BLaER1 treated with 17β-estradiol and CSF1 and Interleukin-3, amounts not matched to agents 10 nM and 100 nM (cell line): ENCODE data around the gene RBM14.

Experiments
- H3K27ac ChIP-seq, 11 experiments: shearing (Covaris generic); formaldehyde crosslinking; 2 replicates each; pipeline ENCODE4 v1.8.1; 2022
- H3K27me3 ChIP-seq, 11 experiments: shearing (Covaris generic); formaldehyde crosslinking; 2 replicates each; pipeline ENCODE4 v1.8.1; 2022
- H3K36me3 ChIP-seq, 11 experiments: shearing (Covaris generic); formaldehyde crosslinking; 2 replicates each; pipeline ENCODE4 v1.8.1; 2022
- H3K4me1 ChIP-seq, 10 experiments: shearing (Covaris generic); formaldehyde crosslinking; 2 replicates each; pipeline ENCODE4 v1.8.1; 2022
- H3K4me2 ChIP-seq, 11 experiments: shearing (Covaris generic); formaldehyde crosslinking; 2 replicates each; pipeline ENCODE4 v1.8.1; 2022
- H3K4me3 ChIP-seq, 10 experiments: shearing (Covaris generic); formaldehyde crosslinking; 2 replicates each; pipeline ENCODE4 v1.8.1; 2022
- H3K9ac ChIP-seq, 11 experiments: shearing (Covaris generic); formaldehyde crosslinking; 2 replicates each; pipeline ENCODE4 v1.8.1; 2022
- H3K9me3 ChIP-seq, 11 experiments: shearing (Covaris generic); formaldehyde crosslinking; replicated peaks in 1 of 11; 2 replicates each; pipeline ENCODE4 v1.8.1; 2022
- H4K20me1 ChIP-seq, 11 experiments: shearing (Covaris generic); formaldehyde crosslinking; 2 replicates each; pipeline ENCODE4 v1.8.1; 2022
- Cebpa-rat ChIP-seq, 11 experiments: shearing (Covaris generic); IDR thresholded peaks; 2 replicates each; pipeline ENCODE4 v1.8.1; 2022

The RBM14 gene

DNA sequence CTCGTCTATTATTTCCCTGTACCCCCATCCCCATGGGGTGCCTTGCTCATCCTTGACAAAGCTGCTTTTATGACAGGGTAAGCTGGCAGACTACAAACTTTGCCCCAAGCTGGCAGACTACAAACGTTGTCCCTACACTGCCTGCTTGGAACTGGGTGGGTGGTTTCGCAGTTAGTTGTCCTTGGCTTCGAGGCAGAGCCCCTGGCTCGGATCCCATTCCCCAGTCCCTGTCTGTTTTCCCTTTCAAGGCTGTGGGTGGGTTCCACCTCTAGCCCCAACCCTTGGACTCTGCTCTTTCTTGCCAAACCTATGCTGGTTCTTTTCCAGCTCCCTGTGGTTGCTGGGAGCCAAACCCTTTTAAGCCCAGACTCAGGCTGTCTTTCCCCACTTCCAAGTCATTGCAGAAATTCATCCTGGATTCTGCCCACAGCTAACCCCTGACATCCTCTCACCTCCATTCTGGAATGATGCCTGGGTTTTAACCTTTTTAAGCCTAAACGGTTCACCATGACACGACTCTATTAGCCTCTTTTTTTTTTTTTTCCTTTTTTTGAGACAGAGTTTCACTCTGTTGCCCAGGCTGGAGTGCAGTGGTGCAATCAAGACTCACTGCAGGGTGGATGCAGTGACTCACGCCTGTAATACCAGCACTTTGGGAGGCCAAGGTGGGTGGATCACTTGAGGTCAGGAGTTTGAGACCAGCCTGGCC, 9.2 kb upstream of the RBM14 start:
- H3K9ac ChIP-seq, result peak overlapping the region in 5 of 11 experiments; percentile 6 to 30 (median 16); a peak in 5 of 22 replicates

DNA sequence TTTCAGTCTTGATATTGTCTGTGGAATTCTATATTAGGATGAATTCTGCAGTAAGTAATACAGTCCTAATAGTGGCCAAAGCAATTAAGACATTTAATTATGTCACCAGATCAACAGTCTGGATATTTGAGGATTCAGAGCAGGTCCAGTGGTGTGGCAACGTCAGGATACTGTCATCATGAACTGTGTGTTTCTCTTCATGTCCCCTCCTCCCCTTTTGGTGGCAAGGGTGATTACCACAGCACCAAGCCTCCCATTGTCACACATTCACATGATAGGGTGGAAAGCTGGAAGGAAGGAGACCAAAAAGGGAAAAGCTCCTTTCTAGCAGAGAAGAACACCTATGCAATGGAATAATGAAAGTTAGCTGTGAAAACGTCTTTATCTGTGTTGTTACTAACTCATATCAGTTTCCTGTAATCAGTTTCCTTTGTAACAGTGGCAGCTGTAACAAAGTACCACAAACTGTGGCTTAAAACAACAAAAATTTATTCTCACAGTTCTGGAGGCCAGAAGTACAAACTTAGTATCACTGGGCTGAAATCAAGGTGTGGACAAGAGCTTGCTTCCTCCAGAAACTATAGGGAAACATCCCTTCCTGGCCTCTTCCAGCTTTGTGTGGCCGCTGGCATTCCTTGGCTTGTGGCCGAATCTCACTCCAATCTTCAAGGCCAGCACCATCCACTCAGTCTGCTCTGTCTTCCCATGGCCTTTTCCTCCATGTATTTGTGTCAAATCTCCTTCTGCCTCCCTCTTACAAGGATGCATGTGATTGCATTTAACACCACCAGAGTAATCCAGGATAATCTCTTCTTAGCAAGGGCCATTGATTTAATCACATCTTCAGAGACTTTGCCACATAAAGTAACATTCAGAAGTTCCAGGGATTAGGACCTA, 6.5 kb upstream of the RBM14 start:
- peak overlapping the region in 1 of 11 experiments; percentile 39; a peak in 1 of 22 replicates for H3K9ac ChIP-seq

More for the DNA sequence above, 9.2 kb upstream of the RBM14 start:
- H3K9me3 ChIP-seq, result peaks cover 0 to 5% (median 0%) of the 10 kb centered on the region in 11 experiments; a peak in 2 of 22 replicates
- no peak for TF ChIP-seq Cebpa-rat (IDR thresholded peaks at IDR 0.05)
- peaks cover 44 to 53% (median 49%) of the 10 kb centered on the region in 11 experiments for H3K36me3 ChIP-seq
- peak overlapping the region in 9 of 11 experiments; percentile 30 to 71 (median 59); a peak in 19 of 22 replicates for H3K27ac ChIP-seq
- peaks cover 26 to 72% (median 59%) of the 10 kb centered on the region in 10 experiments for H3K4me1 ChIP-seq
- H3K4me3 ChIP-seq, result no peak overlapping the region
- peaks cover 0 to 17% (median 0%) of the 10 kb centered on the region in 11 experiments; a peak in 9 of 22 replicates for H4K20me1 ChIP-seq
- no peaks in the 10 kb centered on the region for H3K27me3 ChIP-seq
- H3K4me2 ChIP-seq, result peak overlapping the region in 10 of 11 experiments; percentile 8 to 66 (median 30); a peak in 14 of 22 replicates

DNA sequence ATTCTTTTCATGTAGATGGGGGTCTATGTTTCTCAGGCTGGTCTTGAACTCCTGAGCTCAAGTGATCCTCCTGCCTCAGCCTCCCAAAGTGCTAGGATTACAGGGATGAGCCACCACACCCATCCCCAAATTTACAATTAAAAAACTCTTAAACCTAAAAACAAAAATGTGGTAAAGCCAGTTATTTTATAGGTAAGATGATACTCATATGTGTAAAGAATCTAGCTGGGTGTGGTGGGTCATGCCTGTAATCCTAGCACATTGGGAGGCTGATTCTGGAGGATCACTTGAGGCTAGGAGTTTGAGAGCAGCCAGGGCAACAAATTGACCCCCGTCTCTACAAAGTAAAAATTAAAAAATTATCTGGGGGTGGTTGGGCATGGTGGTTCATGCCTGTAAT, 4.0 kb upstream of the RBM14 start:
- Histone ChIP-seq H3K27me3 (no peaks in the 10 kb centered on the region), H3K9me3 (peaks cover 0 to 5% (median 0%) of the 10 kb centered on the region in 11 experiments; a peak in 2 of 22 replicates), H4K20me1 (peaks cover 4 to 10% (median 9%) of the 10 kb centered on the region in 11 experiments; a peak in 21 of 22 replicates), H3K4me2 (no peak overlapping the region; a peak in 1 of 22 replicates), H3K9ac (no peak overlapping the region; a peak in 1 of 22 replicates), H3K4me1 (peaks cover 28 to 65% (median 54%) of the 10 kb centered on the region in 10 experiments), H3K4me3 (no peak overlapping the region), H3K27ac (0 out of 22 replicates have a peak overlapping the region, but pooled peaks of 1 of the 11 experiments have one; percentile 54), H3K36me3 (peaks cover under 1 to 11% (median 5%) of the 10 kb centered on the region in 11 experiments; a peak in 14 of 22 replicates)
- TF ChIP-seq Cebpa-rat (IDR thresholded peaks at IDR 0.05), result no peak

More for the DNA sequence above, 6.5 kb upstream of the RBM14 start:
- Histone ChIP-seq H3K4me2 (peak overlapping the region in 9 of 11 experiments; percentile 11 to 66 (median 43); a peak in 18 of 22 replicates), H3K27me3 (no peaks in the 10 kb centered on the region), H3K9me3 (peaks cover 0 to 5% (median 0%) of the 10 kb centered on the region in 11 experiments; a peak in 2 of 22 replicates), H3K36me3 (peaks cover 22 to 33% (median 27%) of the 10 kb centered on the region in 11 experiments), H4K20me1 (peaks cover 0 to 10% (median 0%) of the 10 kb centered on the region in 11 experiments; a peak in 5 of 22 replicates), H3K4me3 (no peak overlapping the region), H3K27ac (peak overlapping the region in 8 of 11 experiments; percentile 0 to 66 (median 32); a peak in 12 of 22 replicates), H3K4me1 (peaks cover 26 to 61% (median 53%) of the 10 kb centered on the region in 10 experiments)
- no peak for TF ChIP-seq Cebpa-rat (IDR thresholded peaks at IDR 0.05)

DNA sequence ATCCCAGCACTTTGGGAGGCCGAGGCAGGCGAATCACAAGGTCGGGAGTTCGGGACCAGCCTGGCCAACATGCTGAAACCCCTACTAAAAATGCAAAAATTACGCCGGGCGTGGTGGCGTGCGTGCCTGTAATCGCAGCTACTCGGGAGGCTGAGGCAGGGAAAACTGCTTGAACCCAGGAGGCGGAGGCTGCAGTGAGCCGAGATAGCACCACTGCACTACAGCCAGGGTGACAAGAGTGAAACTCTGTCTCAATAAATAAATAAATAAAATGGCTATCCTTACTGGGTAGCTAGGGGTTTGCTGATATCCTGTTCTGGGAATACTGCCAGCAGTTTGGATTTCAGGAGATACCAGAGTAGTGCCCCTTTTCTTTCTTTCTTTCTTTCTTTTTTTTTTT, 2.4 kb upstream of the RBM14 start:
- Histone ChIP-seq H3K27me3 (no peaks in the 10 kb centered on the region), H4K20me1 (peaks cover 20 to 26% (median 25%) of the 10 kb centered on the region in 11 experiments), H3K36me3 (peaks cover 0 to 23% (median 18%) of the 10 kb centered on the region in 11 experiments; a peak in 17 of 22 replicates), H3K4me3 (no peak overlapping the region), H3K9ac (no peak overlapping the region; a peak in 1 of 22 replicates), H3K9me3 (no peaks in the 10 kb centered on the region), H3K4me2 (no peak overlapping the region), H3K4me1 (peaks cover 23 to 63% (median 51%) of the 10 kb centered on the region in 10 experiments), H3K27ac (no peak overlapping the region)
- TF ChIP-seq Cebpa-rat (IDR thresholded peaks at IDR 0.05), result no peak

DNA sequence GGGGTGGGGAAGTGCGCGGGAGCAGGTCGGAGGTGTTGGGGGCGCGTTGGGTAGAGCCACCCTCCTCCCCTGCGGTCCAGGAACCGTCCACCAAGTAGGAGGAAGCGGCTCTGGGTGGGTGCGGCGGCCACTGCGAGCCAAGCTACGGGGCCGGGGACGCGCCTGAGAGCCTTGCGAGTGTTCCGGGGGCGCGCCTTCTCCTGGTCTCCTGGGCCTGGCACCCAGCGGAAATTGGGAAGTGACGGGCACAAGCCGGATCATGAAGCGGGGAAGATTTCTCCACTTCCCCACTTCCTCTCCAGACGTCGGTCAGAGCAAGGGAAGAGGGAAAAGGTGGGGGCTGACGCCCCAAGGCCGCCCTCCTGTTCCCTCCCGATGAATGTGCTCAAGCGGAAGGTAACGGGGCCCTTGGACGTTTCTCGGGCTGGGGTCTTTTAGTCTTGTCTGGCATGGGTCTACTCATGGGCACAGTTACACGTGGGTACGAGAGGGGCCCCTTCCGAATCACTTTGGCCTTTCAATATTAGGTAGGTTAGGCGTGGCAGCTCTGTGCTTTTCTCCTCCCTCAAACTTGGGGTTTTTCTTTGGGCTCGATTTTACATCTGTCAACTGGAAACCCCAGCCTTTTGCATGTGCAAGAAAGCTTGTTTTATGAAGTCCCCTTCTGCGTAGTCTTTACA, 865 bp downstream of the RBM14 start:
- H3K27ac ChIP-seq, result peak overlapping the region; percentile 87 to 98 (median 94)
- peaks cover 47 to 63% (median 54%) of the 10 kb centered on the region in 10 experiments for H3K4me1 ChIP-seq
- H4K20me1 ChIP-seq, result peaks cover 52 to 58% (median 58%) of the 10 kb centered on the region in 11 experiments
- no peaks in the 10 kb centered on the region for H3K9me3 ChIP-seq
- peaks cover 7 to 51% (median 45%) of the 10 kb centered on the region in 11 experiments; a peak in 20 of 22 replicates for H3K36me3 ChIP-seq
- peak overlapping the region; percentile 69 to 99 (median 90) for H3K4me3 ChIP-seq
- H3K27me3 ChIP-seq, result no peaks in the 10 kb centered on the region
- TF ChIP-seq Cebpa-rat (IDR thresholded peaks at IDR 0.05), result no peak
- H3K4me2 ChIP-seq, result peak overlapping the region; percentile 90 to 100 (median 98)
- H3K9ac ChIP-seq, result peak overlapping the region; percentile 92 to 98 (median 96)

DNA sequence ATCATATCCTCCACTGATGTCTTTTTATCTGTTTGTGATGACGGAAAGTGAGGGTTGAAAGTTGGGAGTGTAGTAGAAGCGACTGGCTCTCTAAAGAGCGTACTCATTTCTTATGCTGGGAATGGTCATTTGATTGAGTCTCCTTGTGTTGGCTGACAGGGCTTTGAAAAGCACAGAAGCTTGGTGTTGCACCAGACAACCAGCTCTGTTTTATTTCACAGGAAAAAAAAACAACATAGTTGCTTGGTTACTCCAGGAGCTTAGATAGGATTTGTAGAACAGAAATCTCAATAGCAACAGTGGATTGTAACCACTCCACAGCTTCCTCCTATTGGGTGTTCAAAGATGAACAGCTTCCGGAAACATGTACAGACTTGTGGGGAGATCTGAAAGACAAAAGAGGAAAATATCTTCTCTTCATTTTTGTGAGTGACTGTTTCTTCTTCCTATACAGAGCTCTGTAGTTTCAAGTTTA, 2.7 kb downstream of the RBM14 start:
- H3K9me3 ChIP-seq, result no peaks in the 10 kb centered on the region
- TF ChIP-seq Cebpa-rat (IDR thresholded peaks at IDR 0.05), result no peak
- peak overlapping the region; percentile 92 to 98 (median 96) for H3K9ac ChIP-seq
- H3K27ac ChIP-seq, result peak overlapping the region; percentile 26 to 98 (median 87); a peak in 15 of 22 replicates
- H3K4me3 ChIP-seq, result peak overlapping the region; percentile 69 to 99 (median 90)
- peaks cover 70 to 77% (median 76%) of the 10 kb centered on the region in 11 experiments for H4K20me1 ChIP-seq
- H3K4me2 ChIP-seq, result peak overlapping the region; percentile 90 to 100 (median 98)
- H3K4me1 ChIP-seq, result peaks cover 56 to 77% (median 69%) of the 10 kb centered on the region in 10 experiments
- no peaks in the 10 kb centered on the region for H3K27me3 ChIP-seq
- H3K36me3 ChIP-seq, result peaks cover 24 to 69% (median 63%) of the 10 kb centered on the region in 11 experiments

DNA sequence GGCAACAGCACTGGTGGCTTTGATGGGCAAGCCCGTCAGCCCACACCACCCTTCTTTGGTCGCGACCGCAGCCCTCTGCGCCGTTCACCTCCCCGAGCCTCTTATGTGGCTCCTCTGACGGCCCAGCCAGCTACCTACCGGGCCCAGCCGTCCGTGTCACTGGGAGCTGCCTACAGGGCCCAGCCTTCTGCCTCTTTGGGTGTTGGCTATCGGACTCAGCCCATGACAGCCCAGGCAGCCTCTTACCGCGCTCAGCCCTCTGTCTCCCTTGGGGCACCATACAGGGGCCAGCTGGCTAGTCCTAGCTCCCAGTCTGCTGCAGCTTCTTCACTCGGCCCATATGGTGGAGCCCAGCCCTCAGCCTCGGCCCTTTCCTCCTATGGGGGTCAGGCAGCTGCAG, 8.0 kb downstream of the RBM14 start:
- Histone ChIP-seq H3K36me3 (peaks cover 77 to 100% (median 98%) of the 10 kb centered on the region in 11 experiments), H3K9me3 (no peaks in the 10 kb centered on the region), H3K27ac (no peak overlapping the region), H3K4me2 (peak overlapping the region in 4 of 11 experiments; percentile 9 to 27 (median 12); a peak in 4 of 22 replicates), H3K4me3 (no peak overlapping the region), H3K27me3 (no peaks in the 10 kb centered on the region), H3K9ac (no peak overlapping the region), H4K20me1 (peaks cover 100% of the 10 kb centered on the region in 11 experiments), H3K4me1 (peaks cover 39 to 72% (median 50%) of the 10 kb centered on the region in 10 experiments)
- no peak for TF ChIP-seq Cebpa-rat (IDR thresholded peaks at IDR 0.05)
